Breast epithelium (tissue), 4 donors: Measurements from ENCODE around the gene SLX4IP. TPM values are rescaled to one million over a fixed set of nuclear protein-coding genes. Genes with fewer than 3 reads are reported as not detected.

Experiments used
- DNase-seq, 2 donors: peaks; one replicate each; pipeline ENCODE4 v3.0.0-alpha.2; 2019; ENCODE audit warnings: low spot score in 2 of 2
- H3K27ac ChIP-seq, 2 donors: fragments of 200-600 bp; sonication (generic) in 1 of 2; one replicate each; pipeline ENCODE4 v1.5.1; 2016 to 2019; ENCODE audit warnings: mild to moderate bottlenecking in 1 of 2
- H3K27me3 ChIP-seq, 2 donors: fragments of 200-600 bp; sonication (generic) in 1 of 2; one replicate each; pipeline versions ENCODE4 v1.5.1 to v1.6.0; 2017 to 2019; ENCODE audit warnings: control low read depth in 1 of 2, mild to moderate bottlenecking in 1 of 2
- H3K36me3 ChIP-seq: fragments of 200-600 bp; one replicate; pipeline ENCODE4 v1.5.1; 2019
- H3K4me1 ChIP-seq, 2 donors: fragments of 200-600 bp; sonication (generic); one replicate each; pipeline ENCODE4 v1.5.1; 2016 to 2019; ENCODE audit warnings: control low read depth in 1 of 2
- H3K4me3 ChIP-seq, 3 donors: fragments of 200-600 bp; sonication (generic); 1 replicate in 2 of 3; 2 replicates in 1 of 3; pipeline ENCODE4 v1.5.1; 2016 to 2019; ENCODE audit warnings: mild to moderate bottlenecking in 3 of 3, moderate library complexity in 2 of 3
- H3K9me3 ChIP-seq, 2 donors: fragments of 200-600 bp; sonication (generic) in 1 of 2; one replicate each; pipeline ENCODE4 v1.5.1; 2016 to 2019; ENCODE audit warnings: control low read depth in 1 of 2
- CTCF ChIP-seq, 3 donors: fragments of 450-650 bp; IDR thresholded peaks; one replicate each; pipeline ENCODE4 v1.5.1; 2016 to 2017; ENCODE audit warnings: antibody characterized with exemption in 3 of 3, mild to moderate bottlenecking in 3 of 3, moderate library complexity in 3 of 3
- POLR2A ChIP-seq: fragments of 450-650 bp; IDR thresholded peaks from one replicate; pipeline ENCODE4 v1.6.1; 2016; ENCODE audit warnings: antibody characterized with exemption, mild to moderate bottlenecking, moderate library complexity
- POLR2AphosphoS5 ChIP-seq, 3 donors: sonication (generic); formaldehyde crosslinking; IDR thresholded peaks; one replicate each; pipeline ENCODE4 v1.6.1; 2017; ENCODE audit warnings: antibody characterized with exemption in 3 of 3
- intact Hi-C: fragments of 100-400 bp; cut with DNase I; formaldehyde crosslinking; loops from one replicate; pipeline ENCODE4 v1.15.1; 2023; ENCODE audit warnings: low total_unique reads
- total RNA-seq, 3 donors: library from RNA; depleted of rRNA; stranded (reverse); fragments of >200 nt; gene quantifications; one replicate each; pipeline ENCODE4 v1.1.0, GENCODE V29; 2016

The SLX4IP gene
- total RNA-seq, 3 donors from 2014 or later, result 4.2 to 6.9 (median 5.9) TPM

GRCh38 chr20:10432079-10432478 lies 3.0 kb upstream of the SLX4IP start:
- no peaks in the 10 kb centered on the region for H3K36me3 ChIP-seq
- intact Hi-C loops, result no loop called here
- no peak overlapping the region for H3K27ac ChIP-seq
- H3K27me3 ChIP-seq, result no peaks in the 10 kb centered on the region
- no peak for TF ChIP-seq POLR2A
- TF ChIP-seq POLR2AphosphoS5 (IDR thresholded peaks at IDR 0.05), result no peak
- no peak for TF ChIP-seq CTCF (IDR thresholded peaks at IDR 0.05)
- DNase-seq, result no peak
- H3K4me1 ChIP-seq, result peaks cover 0 to 4% of the 10 kb centered on the region in 2 donors
- H3K9me3 ChIP-seq, result no peaks in the 10 kb centered on the region
- no peak overlapping the region for H3K4me3 ChIP-seq

GRCh38 chr20:10433014-10433622 lies 2.0 kb upstream of the SLX4IP start:
- TF ChIP-seq POLR2AphosphoS5 (IDR thresholded peaks at IDR 0.05) (no peak), POLR2A (no peak), CTCF (IDR thresholded peaks at IDR 0.05) (no peak)
- H3K27ac ChIP-seq, result peak overlapping the region; percentile 90 to 91
- peak overlapping the region; percentile 85 to 93 (median 90) for H3K4me3 ChIP-seq
- no peaks in the 10 kb centered on the region for H3K27me3 ChIP-seq
- H3K4me1 ChIP-seq, result peaks cover 0 to 4% of the 10 kb centered on the region in 2 donors
- no peak for DNase-seq
- H3K9me3 ChIP-seq, result no peaks in the 10 kb centered on the region
- intact Hi-C loops, result no loop called here
- no peaks in the 10 kb centered on the region for H3K36me3 ChIP-seq

GRCh38 chr20:10433623-10434466 lies 1.3 kb upstream of the SLX4IP start, which contains the start of gene MKKS:
Gene MKKS, minus strand, starts transcription at chr20:10434222. Its CDS starts 20,708 bp downstream, at chr20:10413514.
- Histone ChIP-seq H3K9me3 (no peaks in the 10 kb centered on the region), H3K4me1 (peaks cover 0 to 4% of the 10 kb centered on the region in 2 donors), H3K4me3 (peak within 1 kb of the TSS; percentile 85 to 93 (median 90)), H3K27me3 (no peaks in the 10 kb centered on the region), H3K27ac (peak within 1 kb of the TSS; percentile 90 to 91), H3K36me3 (no peaks in the 10 kb centered on the region)
- DNase-seq, result peak; percentile 77 to 87
- intact Hi-C loops, result no loop called here
- TF ChIP-seq CTCF (IDR thresholded peaks at IDR 0.05), result peak in 1 of 3 donors; percentile 4
- peak in 1 of 3 donors; percentile 19 for TF ChIP-seq POLR2AphosphoS5 (IDR thresholded peaks at IDR 0.05)
- TF ChIP-seq POLR2A, result no peak

- Histone ChIP-seq H3K36me3 (no peaks in the 10 kb centered on the region), H3K27ac (peak overlapping the region; percentile 90 to 91), H3K4me1 (peaks cover 0 to 4% of the 10 kb centered on the region in 2 donors), H3K4me3 (peak overlapping the region; percentile 85 to 93 (median 90)), H3K9me3 (no peaks in the 10 kb centered on the region), H3K27me3 (no peaks in the 10 kb centered on the region)
- intact Hi-C loops, result no loop called here
- TF ChIP-seq POLR2A (peak; percentile 94), POLR2AphosphoS5 (IDR thresholded peaks at IDR 0.05) (peak; percentile 73 to 96 (median 89)), CTCF (IDR thresholded peaks at IDR 0.05) (peak in 1 of 3 donors; percentile 8)
- peak; percentile 92 to 94 for DNase-seq
These were observed 656 bp upstream of the SLX4IP start for GRCh38 chr20:10434467-10434831.
